Thymus (tissue), 14 donors: ENCODE data around the gene PLA2G3. TPM values are rescaled to one million over a fixed set of nuclear protein-coding genes. Genes with fewer than 3 reads are reported as not detected.

Source experiments
- DNase-seq, 9 donors: peaks; one replicate each; pipeline ENCODE4 v3.0.0-alpha.2; 2013; ENCODE audit warnings: low spot score in 9 of 9, low read depth in 6 of 9, missing footprints in 1 of 9
- H3K27ac ChIP-seq, 2 donors: one replicate each; pipeline ENCODE4 v1.5.1; 2013; ENCODE audit warnings: control low read depth in 1 of 2, low read depth in 1 of 2, low read length in 1 of 2, mild to moderate bottlenecking in 1 of 2, moderate library complexity in 1 of 2
- H3K27me3 ChIP-seq, 2 donors: one replicate each; pipeline ENCODE4 v1.5.1; 2013; ENCODE audit warnings: low read length in 1 of 2; ENCODE audit not compliant: control insufficient read depth in 2 of 2, insufficient read depth in 1 of 2
- H3K36me3 ChIP-seq, 2 donors: one replicate each; pipeline ENCODE4 v1.5.1; 2013; ENCODE audit warnings: low read length in 1 of 2, mild to moderate bottlenecking in 1 of 2, moderate library complexity in 1 of 2; ENCODE audit not compliant: control insufficient read depth in 2 of 2, insufficient read depth in 2 of 2
- H3K4me1 ChIP-seq, 2 donors: one replicate each; pipeline ENCODE4 v1.5.1; 2013; ENCODE audit warnings: low read length in 2 of 2; ENCODE audit not compliant: control insufficient read depth in 2 of 2, insufficient read depth in 2 of 2
- H3K4me3 ChIP-seq, 2 donors: one replicate each; pipeline ENCODE4 v1.5.1; 2013; ENCODE audit warnings: low read length in 2 of 2, control low read depth in 1 of 2, mild to moderate bottlenecking in 1 of 2
- H3K9me3 ChIP-seq, 2 donors: one replicate each; pipeline ENCODE4 v1.5.1; 2013; ENCODE audit warnings: low read length in 1 of 2, mild to moderate bottlenecking in 1 of 2; ENCODE audit not compliant: control insufficient read depth in 2 of 2, insufficient read depth in 1 of 2
- WGBS: extraction: QIAGEN DNeasy Blood & Tissue Kit; methylation state at CpG from one replicate; pipeline ENCODE4 v1.1.7; 2013; 5-methylcytosine and 5-hydroxymethylcytosine counted together
- long read RNA-seq, 10 donors: transcript quantifications; one replicate each; lab custom pipeline, GENCODE V29; 2026
- polyA plus RNA-seq: library from polyadenylated mRNA; stranded (reverse); fragments of 200-250 nt; gene quantifications from one replicate; pipeline ENCODE4 v1.2.3, GENCODE V29; 2013
- total RNA-seq: library from RNA; stranded (reverse); fragments of 120-200 nt; gene quantifications from one replicate; pipeline ENCODE4 v1.2.4, GENCODE V29; 2013
- donor health status: healthy.

Gene PLA2G3, protein sequence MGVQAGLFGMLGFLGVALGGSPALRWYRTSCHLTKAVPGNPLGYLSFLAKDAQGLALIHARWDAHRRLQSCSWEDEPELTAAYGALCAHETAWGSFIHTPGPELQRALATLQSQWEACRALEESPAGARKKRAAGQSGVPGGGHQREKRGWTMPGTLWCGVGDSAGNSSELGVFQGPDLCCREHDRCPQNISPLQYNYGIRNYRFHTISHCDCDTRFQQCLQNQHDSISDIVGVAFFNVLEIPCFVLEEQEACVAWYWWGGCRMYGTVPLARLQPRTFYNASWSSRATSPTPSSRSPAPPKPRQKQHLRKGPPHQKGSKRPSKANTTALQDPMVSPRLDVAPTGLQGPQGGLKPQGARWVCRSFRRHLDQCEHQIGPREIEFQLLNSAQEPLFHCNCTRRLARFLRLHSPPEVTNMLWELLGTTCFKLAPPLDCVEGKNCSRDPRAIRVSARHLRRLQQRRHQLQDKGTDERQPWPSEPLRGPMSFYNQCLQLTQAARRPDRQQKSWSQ
- total RNA-seq (0.42 TPM), polyA plus RNA-seq (0.39 TPM)
- long read RNA-seq, donor 1: 0 reads
- long read RNA-seq, donor 2: 0 reads
- long read RNA-seq, donor 3, partial matches to known transcripts: 0 of 1 reads
- long read RNA-seq, donor 3, other reads (novel, unspliced or antisense): 0 of 1 reads
- long read RNA-seq, donor 4: 0 reads
- long read RNA-seq, donor 5: 0 reads
- long read RNA-seq, donor 6: 0 reads
- long read RNA-seq, donor 7: 0 reads
- long read RNA-seq, donor 8: 0 reads
- long read RNA-seq, donor 9: 0 reads
- long read RNA-seq, donor 10: 0 reads

DNA sequence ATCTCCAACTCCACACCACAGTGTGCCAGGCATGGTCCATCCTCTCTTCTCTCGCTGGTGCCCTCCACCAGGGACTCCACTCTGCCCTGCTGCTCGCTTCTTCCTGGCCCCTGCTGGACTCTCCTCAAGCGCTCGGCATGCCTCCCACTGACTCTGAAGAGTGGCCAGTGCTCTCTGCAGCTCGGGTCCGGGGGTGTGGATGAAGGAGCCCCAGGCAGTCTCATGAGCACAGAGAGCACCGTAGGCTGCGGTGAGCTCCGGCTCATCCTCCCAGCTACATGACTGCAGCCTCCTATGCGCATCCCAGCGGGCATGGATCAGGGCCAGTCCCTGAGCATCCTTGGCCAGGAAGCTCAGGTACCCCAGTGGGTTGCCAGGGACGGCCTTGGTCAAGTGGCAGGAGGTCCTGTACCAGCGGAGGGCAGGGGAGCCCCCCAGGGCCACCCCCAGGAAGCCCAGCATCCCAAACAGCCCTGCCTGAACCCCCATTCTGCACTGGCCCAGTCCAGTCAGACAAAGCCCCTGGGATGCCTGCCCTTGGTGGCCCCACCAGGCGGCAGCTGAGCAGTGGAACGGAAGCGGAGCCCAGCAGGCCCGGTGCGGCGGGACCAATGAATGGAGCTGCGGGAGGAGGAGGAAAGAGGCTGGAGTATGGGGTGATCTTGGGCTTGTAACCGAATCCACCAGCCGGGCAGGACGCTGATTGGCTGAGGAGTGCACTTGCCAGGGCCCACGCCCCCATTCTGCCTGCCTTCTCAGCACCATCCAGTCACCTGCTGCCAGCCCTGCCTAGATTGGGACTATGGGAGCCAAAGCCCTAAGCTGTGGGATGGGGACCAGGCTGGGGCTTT, at the start of gene PLA2G3:
TSS of gene PLA2G3 (minus strand) at position 643 of the 851 bp plus-strand sequence. CDS start at position 489, 154 bp downstream.
- Histone ChIP-seq H3K27me3 (peaks cover 0 to 7% of the 10 kb centered on the region in 2 donors), H3K36me3 (no peaks in the 10 kb centered on the region), H3K4me3 (no peak within 1 kb of the TSS), H3K27ac (no peak within 1 kb of the TSS), H3K9me3 (no peaks in the 10 kb centered on the region), H3K4me1 (peaks cover 0 to 7% of the 10 kb centered on the region in 2 donors)
- WGBS: 70% methylated on average over 24 of the region's 24 CpGs
- DNase-seq: peak in 2 of 9 donors; percentile 5

DNA sequence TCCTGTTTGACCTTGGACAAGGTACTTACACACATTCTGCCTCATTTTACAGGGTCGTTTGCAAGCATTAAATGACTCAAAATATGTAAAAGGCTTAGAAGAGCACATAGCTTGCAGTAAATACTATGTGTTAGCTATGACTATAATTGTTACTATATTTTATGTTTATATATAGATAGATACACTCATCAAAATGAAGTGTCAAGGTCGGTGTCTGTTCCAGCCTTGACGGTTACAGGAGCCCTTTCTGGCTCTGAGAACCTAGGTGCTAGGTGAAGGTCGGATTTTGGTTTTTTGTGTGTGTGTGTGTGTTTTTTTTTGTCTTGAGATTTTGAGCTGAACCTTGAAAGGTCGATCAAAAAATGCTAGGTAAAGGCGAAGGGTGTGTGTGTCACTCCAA, 47.3 kb upstream of the PLA2G3 start:
- Histone ChIP-seq H3K4me1 (no peaks in the 10 kb centered on the region), H3K36me3 (peaks cover 13 to 14% of the 10 kb centered on the region in 2 donors), H3K9me3 (peaks cover 0 to 3% of the 10 kb centered on the region in 2 donors), H3K27me3 (no peaks in the 10 kb centered on the region), H3K27ac (no peak overlapping the region), H3K4me3 (no peak overlapping the region)
- DNase-seq: no peak
- 96% methylated on average over 6 of the region's 6 CpGs for WGBS

DNA sequence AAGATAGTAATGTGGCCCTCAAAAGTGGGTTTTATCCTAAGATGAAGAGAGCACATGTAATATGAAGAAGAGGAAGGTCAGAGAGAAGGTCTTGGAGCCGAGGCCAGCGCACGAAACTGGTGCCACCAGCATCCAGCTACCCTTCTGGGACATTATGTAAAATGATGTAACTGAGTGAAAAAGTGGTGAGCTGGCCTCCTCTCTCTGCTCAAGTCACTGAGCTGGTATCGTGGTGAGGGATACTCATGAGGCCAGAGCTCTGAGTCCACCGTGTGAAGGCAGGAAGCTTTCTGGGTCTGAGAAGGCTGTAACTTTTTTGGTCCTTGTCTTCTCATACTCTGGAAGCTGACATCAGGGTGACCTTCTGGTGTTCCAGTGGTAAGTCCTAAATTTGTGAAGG, 44.7 kb upstream of the PLA2G3 start:
- WGBS: over 99% methylated on average over 5 of the region's 5 CpGs
- peaks cover 0 to 3% of the 10 kb centered on the region in 2 donors for H3K9me3 ChIP-seq
- no peaks in the 10 kb centered on the region for H3K4me1 ChIP-seq
- no peak for DNase-seq
- no peak overlapping the region for H3K27ac ChIP-seq
- H3K36me3 ChIP-seq: peaks cover 13 to 14% of the 10 kb centered on the region in 2 donors
- no peaks in the 10 kb centered on the region for H3K27me3 ChIP-seq
- no peak overlapping the region for H3K4me3 ChIP-seq

DNA sequence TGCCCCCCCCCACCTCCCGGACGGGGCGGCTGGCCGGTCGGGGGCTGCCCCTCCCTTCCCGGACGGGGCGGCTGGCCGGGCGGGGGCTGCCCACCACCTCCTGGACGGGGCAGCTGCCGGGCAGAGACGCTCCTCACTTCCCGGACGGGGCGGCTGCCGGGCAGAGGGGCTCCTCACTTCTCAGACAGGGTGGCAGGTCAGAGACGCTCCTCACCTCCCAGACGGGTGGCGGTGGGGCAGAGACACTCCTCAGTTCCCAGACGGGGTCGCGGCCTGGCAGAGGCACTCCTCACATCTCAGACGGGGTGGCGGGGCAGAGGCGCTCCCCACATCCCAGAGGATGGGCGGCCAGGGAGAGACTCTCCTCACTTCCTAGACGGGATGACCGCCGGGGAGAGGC, 43.7 kb upstream of the PLA2G3 start:
- Histone ChIP-seq H3K4me1 (no peaks in the 10 kb centered on the region), H3K4me3 (no peak overlapping the region), H3K36me3 (peaks cover 10 to 18% of the 10 kb centered on the region in 2 donors), H3K27ac (no peak overlapping the region), H3K27me3 (no peaks in the 10 kb centered on the region), H3K9me3 (peaks cover 0 to 3% of the 10 kb centered on the region in 2 donors)
- no peak for DNase-seq
- WGBS: 98% methylated on average over 30 of the region's 30 CpGs

DNA sequence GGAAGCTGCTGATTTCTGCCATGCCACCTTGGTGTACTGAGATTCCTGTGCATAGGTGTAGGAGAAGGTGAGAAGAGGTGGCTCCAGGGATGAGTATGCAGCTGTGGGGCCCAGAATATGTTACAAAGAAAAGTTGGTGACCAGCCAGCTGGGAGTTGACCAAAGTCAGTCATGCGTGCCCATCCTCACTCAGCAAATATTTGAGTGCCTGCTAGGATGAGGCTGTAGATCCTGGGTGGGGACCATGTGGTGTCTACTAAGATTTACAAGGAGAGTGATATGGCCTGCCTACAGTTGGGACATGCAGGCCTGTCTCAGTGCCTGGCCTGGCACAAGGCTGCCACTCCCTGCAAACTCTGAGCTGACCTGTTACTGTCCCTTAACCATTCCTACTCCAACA, 39.0 kb upstream of the PLA2G3 start:
- H3K27me3 ChIP-seq: no peaks in the 10 kb centered on the region
- DNase-seq: no peak
- 94% methylated on average over 1 of the region's 1 CpG for WGBS
- H3K4me1 ChIP-seq: no peaks in the 10 kb centered on the region
- no peak overlapping the region for H3K4me3 ChIP-seq
- H3K9me3 ChIP-seq: peaks cover 0 to 3% of the 10 kb centered on the region in 2 donors
- no peak overlapping the region for H3K27ac ChIP-seq
- H3K36me3 ChIP-seq: peaks cover 4 to 7% of the 10 kb centered on the region in 2 donors

DNA sequence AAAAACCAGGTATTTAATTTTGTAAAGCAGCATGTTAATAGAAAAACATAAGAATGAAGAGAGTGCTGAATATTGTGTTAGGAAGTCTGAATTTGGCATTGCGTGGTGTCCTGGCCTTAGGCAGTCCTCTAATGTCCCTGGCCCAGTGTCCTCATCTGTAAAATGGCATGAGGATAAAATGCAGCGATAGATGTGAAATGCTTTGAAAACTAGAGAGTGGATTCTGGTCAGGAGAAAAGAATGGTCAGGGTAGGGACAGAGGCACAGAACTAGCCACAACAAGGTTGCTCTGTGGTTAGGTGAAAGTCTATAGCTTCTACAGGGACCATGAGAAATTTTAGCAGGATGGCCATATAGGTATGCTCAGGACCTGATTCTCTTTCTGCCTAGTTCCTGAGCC, 38.6 kb upstream of the PLA2G3 start:
- DNase-seq: no peak
- no peaks in the 10 kb centered on the region for H3K4me1 ChIP-seq
- H3K27me3 ChIP-seq: no peaks in the 10 kb centered on the region
- peaks cover 4 to 7% of the 10 kb centered on the region in 2 donors for H3K36me3 ChIP-seq
- no peak overlapping the region for H3K27ac ChIP-seq
- WGBS: 96% methylated on average over 2 of the region's 2 CpGs
- no peak overlapping the region for H3K4me3 ChIP-seq
- H3K9me3 ChIP-seq: no peaks in the 10 kb centered on the region

DNA sequence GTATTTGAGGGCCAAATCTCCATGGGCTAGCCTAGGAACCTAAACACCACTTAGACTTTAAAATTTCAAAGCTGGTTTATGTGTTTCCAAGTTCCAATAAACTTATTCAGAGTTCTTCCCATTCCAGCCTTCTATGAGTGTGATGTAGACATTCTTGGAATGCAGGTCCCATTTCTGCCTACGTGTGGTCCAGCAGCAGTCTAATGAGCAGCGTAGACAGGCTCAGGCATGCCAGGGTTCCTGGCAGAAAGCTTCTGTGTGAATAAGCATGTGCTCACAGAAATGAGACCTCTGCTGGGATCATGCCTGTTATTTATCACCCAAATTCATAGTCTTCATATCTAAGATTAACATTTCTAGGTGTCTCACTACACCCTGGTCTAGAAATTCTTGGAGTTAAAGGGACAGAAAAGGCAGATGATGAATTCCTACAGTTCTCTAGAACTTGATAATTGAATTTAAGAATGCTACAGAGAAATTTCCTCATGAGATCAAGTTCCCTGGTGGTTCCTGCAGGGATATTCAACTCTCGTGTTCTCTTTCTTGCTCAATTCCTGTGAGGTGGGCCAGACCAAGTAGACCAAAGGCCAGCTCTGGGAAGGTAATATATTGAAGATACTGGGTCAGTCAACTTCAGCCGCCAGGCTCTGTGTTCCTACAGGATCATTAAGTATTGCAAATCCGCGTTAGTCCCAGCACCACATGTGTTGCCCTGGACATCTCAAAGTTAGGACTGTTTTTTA, 37.3 kb upstream of the PLA2G3 start:
- Histone ChIP-seq H3K4me1 (no peaks in the 10 kb centered on the region), H3K4me3 (no peak overlapping the region), H3K9me3 (no peaks in the 10 kb centered on the region), H3K27ac (peak overlapping the region; percentile 26), H3K27me3 (no peaks in the 10 kb centered on the region), H3K36me3 (peaks cover 4 to 7% of the 10 kb centered on the region in 2 donors)
- WGBS: 95% methylated on average over 6 of the region's 6 CpGs
- DNase-seq: no peak

DNA sequence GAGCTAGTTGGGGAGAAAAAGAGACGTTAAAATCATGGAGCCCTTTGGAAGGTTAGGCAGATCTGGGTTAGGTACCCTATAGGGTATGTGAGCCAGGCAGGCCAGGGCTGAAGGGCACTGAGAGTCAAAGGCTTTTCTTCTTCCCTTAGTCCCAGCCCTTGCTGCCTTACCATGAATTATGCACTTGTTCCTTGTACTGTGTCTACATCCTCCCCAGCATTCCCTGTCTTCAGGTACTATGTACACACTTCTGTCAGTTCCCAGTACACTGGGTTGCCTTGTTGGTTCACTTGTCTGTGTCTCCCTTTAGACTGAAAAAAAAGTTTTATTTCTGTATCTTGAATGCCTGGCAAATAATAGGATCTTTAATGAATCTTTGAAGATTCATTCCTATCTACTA, 36.6 kb upstream of the PLA2G3 start:
- no peaks in the 10 kb centered on the region for H3K9me3 ChIP-seq
- DNase-seq: no peak
- no peaks in the 10 kb centered on the region for H3K27me3 ChIP-seq
- no peak overlapping the region for H3K27ac ChIP-seq
- 100% methylated on average over 1 of the region's 1 CpG for WGBS
- H3K36me3 ChIP-seq: peaks cover 4 to 7% of the 10 kb centered on the region in 2 donors
- no peak overlapping the region for H3K4me3 ChIP-seq
- no peaks in the 10 kb centered on the region for H3K4me1 ChIP-seq
